K562 (cell line): ENCODE data around the gene DIAPH1. TPM values are rescaled to one million over a fixed set of nuclear protein-coding genes. Genes with fewer than 3 reads are reported as not detected.

Experiments
- BRCA1 ChIP-seq, 2 experiments: fragments of 450-650 bp in 1 of 2; sonication (generic) in 1 of 2; formaldehyde crosslinking in 1 of 2; IDR thresholded peaks; 2 replicates each; pipeline versions ENCODE4 v1.5.0 to v1.6.1; 2017 to 2020; ENCODE audit warnings: mild to moderate bottlenecking in 1 of 2, missing genetic modification reagents in 1 of 2
- E2F1 ChIP-seq: sonication (generic); formaldehyde crosslinking; IDR thresholded peaks from 2 replicates; pipeline ENCODE4 v1.8.1; 2023; ENCODE audit warnings: mild to moderate bottlenecking, missing genetic modification reagents, moderate library complexity
- EGR1 ChIP-seq: fragments of 450-650 bp; conservative IDR thresholded peaks from 2 replicates; pipeline ENCODE4 v1.6.1; 2017; ENCODE audit warnings: mild to moderate bottlenecking
- MAX ChIP-seq: sonication (generic); formaldehyde crosslinking; IDR thresholded peaks from 2 replicates; pipeline ENCODE4 v1.9.0; 2022; ENCODE audit warnings: mild to moderate bottlenecking, missing genetic modification reagents
- MLLT1 ChIP-seq, 2 experiments: fragments of 450-650 bp; IDR thresholded peaks; 2 replicates each; pipeline ENCODE4 v1.6.1; 2016
- MYC ChIP-seq, 2 experiments: fragments of 250-450 bp in 1 of 2; sonication (Bioruptor Pico) in 1 of 2; IDR thresholded peaks; 2 replicates each; pipeline versions ENCODE4 v1.5.1 to v1.6.1; 2012 to 2021; ENCODE audit warnings: low read depth in 2 of 2, borderline replicate concordance in 1 of 2, improper control_type of control experiment in 1 of 2, low read length in 1 of 2, mild to moderate bottlenecking in 1 of 2, moderate library complexity in 1 of 2
- NFRKB ChIP-seq: fragments of 450-650 bp; IDR thresholded peaks from 2 replicates; pipeline ENCODE4 v1.6.1; 2016; ENCODE audit warnings: low read depth
- PHTF2 ChIP-seq: fragments of 250-450 bp; sonication (Bioruptor Pico); IDR thresholded peaks from 2 replicates; pipeline ENCODE4 v1.5.0; 2021; ENCODE audit warnings: mild to moderate bottlenecking
- PTBP1 ChIP-seq: fragments of 200-400 bp; formaldehyde crosslinking; IDR thresholded peaks from 2 replicates; pipeline ENCODE4 v1.6.1; 2017; ENCODE audit warnings: low read depth, low read length
- SPI1 ChIP-seq: IDR thresholded peaks from 2 replicates; pipeline ENCODE4 v1.6.1; 2011; ENCODE audit warnings: low read depth, low read length, control low read depth, borderline replicate concordance
- TEAD1 ChIP-seq, 2 experiments: fragments of 450-650 bp in 1 of 2; sonication (generic) in 1 of 2; formaldehyde crosslinking; IDR thresholded peaks; 2 replicates each; pipeline versions ENCODE4 v1.4.0 to v1.8.0; 2020 to 2022; ENCODE audit warnings: mild to moderate bottlenecking in 2 of 2, missing genetic modification reagents in 1 of 2
- TSHZ1 ChIP-seq: fragments of 250-450 bp; sonication (Bioruptor Pico); IDR thresholded peaks from 2 replicates; pipeline ENCODE4 v1.4.0; 2020; ENCODE audit warnings: mild to moderate bottlenecking, moderate library complexity
- XRCC5 ChIP-seq: fragments of 200-400 bp; formaldehyde crosslinking; IDR thresholded peaks from 2 replicates; pipeline ENCODE4 v1.6.1; 2017; ENCODE audit warnings: low read depth, mild to moderate bottlenecking, low read length
- ZBTB17 ChIP-seq: fragments of 450-650 bp; formaldehyde crosslinking; IDR thresholded peaks from 2 replicates; pipeline ENCODE4 v1.4.0; 2020; ENCODE audit warnings: mild to moderate bottlenecking
- ZBTB9 ChIP-seq: fragments of 450-650 bp; formaldehyde crosslinking; IDR thresholded peaks from 2 replicates; pipeline ENCODE4 v1.4.0; 2020; ENCODE audit warnings: mild to moderate bottlenecking, moderate library complexity
- ZNF134 ChIP-seq: fragments of 250-450 bp; sonication (Bioruptor Pico); conservative IDR thresholded peaks from 2 replicates; pipeline ENCODE4 v1.4.0; 2020
- ZNF232 ChIP-seq: sonication (generic); formaldehyde crosslinking; IDR thresholded peaks from 2 replicates; pipeline ENCODE4 v1.8.0; 2022; ENCODE audit warnings: mild to moderate bottlenecking, missing genetic modification reagents
- ZNF655 ChIP-seq: fragments of 250-450 bp; sonication (Bioruptor Pico); IDR thresholded peaks from 2 replicates; pipeline ENCODE4 v1.5.0; 2021
- polyA plus RNA-seq, 8 experiments: library from polyadenylated mRNA; depleted of rRNA in 4 of 8; stranded (reverse) in 5 of 8; unstranded in 3 of 8; fragments of >200 nt; fragmentation: Nextera tagmentation in 2 of 8; fragmentation: Illumina TruSeq in 1 of 8; extraction: Ambion mirVana in 2 of 8; extraction: Trizol in 1 of 8; gene quantifications; 2 replicates each; pipeline versions ENCODE4 v1.2.1 to v1.2.3, GENCODE V29; 2011 to 2014; ENCODE audit warnings: inconsistent platforms in 1 of 8, missing spikeins in 1 of 8
- total RNA-seq, 7 experiments: library from RNA; depleted of rRNA in 6 of 7; stranded (reverse); fragments of >200 nt in 6 of 7; fragmentation: Illumina TruSeq in 2 of 7; extraction: Trizol in 2 of 7; gene quantifications; 2 replicates each; pipeline versions ENCODE4 v1.2.1 to v1.2.3, GENCODE V29; 2011 to 2021; ENCODE audit warnings: low replicate concordance in 1 of 7

Gene DIAPH1
- total and polyA plus RNA-seq, 9 of the 15 experiments (the other 6 are each of a cell fraction or from before 2014, with no cell fraction given), result 60.8 to 328 (median 97.8) TPM

GRCh38 chr5:141618030-141618803, 583 bp downstream of the DIAPH1 start (continued):
- TF ChIP-seq ZNF232 (CRISPR knock-in tag) (no peak), PTBP1 (no peak), MAX (CRISPR knock-in tag) (no peak), ZBTB9 (CRISPR knock-in tag) (no peak), TSHZ1 (CRISPR knock-in tag) (no peak), EGR1 (peak; percentile 49), E2F1 (CRISPR knock-in tag) (0 out of 2 replicates have a peak, but pooled peaks have one; percentile 35), PHTF2 (CRISPR knock-in tag) (no peak), MLLT1 (IDR thresholded peaks at IDR 0.05) (peak; percentile 68 to 82; a peak in 1 of 4 replicates), ZNF134 (CRISPR knock-in tag) (no peak), XRCC5 (no peak), NFRKB (peak; percentile 76), BRCA1 (IDR thresholded peaks at IDR 0.05) (no peak), BRCA1 (CRISPR knock-in tag; IDR thresholded peaks at IDR 0.05) (no peak), ZBTB17 (no peak), MYC (IDR thresholded peaks at IDR 0.05; ENCODE audit: low read depth, low read length) (0 out of 2 replicates have a peak, but pooled peaks have one; percentile 23), MYC (CRISPR knock-in tag; IDR thresholded peaks at IDR 0.05; ENCODE audit: borderline replicate concordance, low read depth) (no peak), SPI1 (peak; percentile 63; the same call in 1 of the 2 replicates), TEAD1 (CRISPR knock-in tag; IDR thresholded peaks at IDR 0.05) (no peak), ZNF655 (CRISPR knock-in tag) (no peak)
